Psoas muscle (tissue), 8 donors: ENCODE measurements around the gene URI1. TPM values are rescaled to one million over a fixed set of nuclear protein-coding genes. Genes with fewer than 3 reads are reported as not detected.
"Not testable (repeated sequence)": the region's sequence is repeated elsewhere in the genome, so short reads cannot be mapped to it uniquely, and the experiment has no call there.

Experiments used
- ATAC-seq, 4 donors: fragments of 200-7000 bp; cut with Tn5 transposase; one replicate each; pipeline ENCODE4 v1.9.1; 2020; ENCODE audit warnings: moderate library complexity in 3 of 4, mild to moderate bottlenecking in 2 of 4
- DNase-seq, 2 donors: peaks; one replicate each; pipeline ENCODE4 v3.0.0-alpha.2; 2020
- H3K27ac ChIP-seq: fragments of 200-600 bp; one replicate; pipeline ENCODE4 v1.8.0; 2022
- H3K27me3 ChIP-seq, 3 donors: fragments of 200-600 bp in 1 of 3; one replicate each; pipeline versions ENCODE4 v1.6.1 to v1.8.0; 2013 to 2022; ENCODE audit warnings: low read length in 2 of 3, mild to moderate bottlenecking in 2 of 3, moderate library complexity in 1 of 3; ENCODE audit not compliant: insufficient read depth in 3 of 3
- H3K36me3 ChIP-seq, 2 donors: fragments of 200-600 bp in 1 of 2; one replicate each; pipeline versions ENCODE4 v1.6.1 to v1.8.0; 2013 to 2022; ENCODE audit warnings: low read depth in 1 of 2, mild to moderate bottlenecking in 1 of 2, moderate library complexity in 1 of 2; ENCODE audit not compliant: insufficient read depth in 1 of 2
- H3K4me1 ChIP-seq: fragments of 200-600 bp; one replicate; pipeline ENCODE4 v1.8.0; 2022
- H3K4me3 ChIP-seq: fragments of 200-600 bp; one replicate; pipeline ENCODE4 v1.8.0; 2022; ENCODE audit warnings: mild to moderate bottlenecking
- H3K9me3 ChIP-seq: fragments of 200-600 bp; one replicate; pipeline ENCODE4 v1.8.0; 2022
- CTCF ChIP-seq: fragments of 200-600 bp; IDR thresholded peaks from one replicate; pipeline ENCODE4 v1.8.0; 2022; ENCODE audit warnings: antibody characterized with exemption
- WGBS, 3 donors: extraction: QIAGEN DNeasy Blood & Tissue Kit; methylation state at CpG; one replicate each; pipeline versions ENCODE4 v1.1.6 to v1.1.7; 2013; 5-methylcytosine and 5-hydroxymethylcytosine counted together
- intact Hi-C, 2 donors: fragments of 100-400 bp; cut with DNase I; formaldehyde crosslinking; loops; one replicate each; pipeline versions ENCODE4 v1.11.0 to v1.14.2; 2022
- polyA plus RNA-seq, 3 donors: library from polyadenylated mRNA; stranded (reverse); fragments of 200-250 nt; gene quantifications; one replicate each; pipeline ENCODE4 v1.2.3, GENCODE V29; 2013
- total RNA-seq, 4 donors: library from RNA; stranded (reverse); fragmentation: NEBNext Ultra II Directional in 2 of 4; extraction: Animal tissue kit (Norgen Biotek cat#: 25700) in 2 of 4; gene quantifications; one replicate each; pipeline versions ENCODE4 v1.2.1 to v1.2.4, GENCODE V29; 2021 to 2023
- donor health status: healthy with polysubstance abuse.
- donor health status: DM: no; HTN: no; CAD: no; lungs with moderate emphysema.
- donor health status: Bipolar disorder and iron deficiency.
- donor health status: healthy.
- donor health status: DM: yes; HTN: yes; CAD: no.
- donor health status: DM: no; HTN: no; CAD: no.
- donor health status: DM: no; HTN: no; CAD: no.
- donor health status: DM: yes; HTN: yes; CAD: no.

URI1 gene
- total and polyA plus RNA-seq, 7 donors, result 37.6 to 85.5 (median 54.9) TPM

- Histone ChIP-seq H3K27me3 (no peaks in the 10 kb centered on the region), H3K9me3 (no peaks in the 10 kb centered on the region), H3K4me3 (no peak overlapping the region), H3K27ac (no peak overlapping the region), H3K4me1 (no peaks in the 10 kb centered on the region), H3K36me3 (no peaks in the 10 kb centered on the region)
- intact Hi-C loops, result no loop called here
- ATAC-seq, result no peak
- 55 to 81% (median 80%) methylated on average over 2 of the region's 2 CpGs for WGBS, 3 donors
- DNase-seq, result no peak
- TF ChIP-seq CTCF, result no peak
Observed at GRCh38 chr19:29904017-29904416, 38.0 kb upstream of the URI1 start.

GRCh38 chr19:29908963-29909944, 32.8 kb upstream of the URI1 start:
- 50 to 64% (median 53%) methylated on average over 18 of the region's 18 CpGs for WGBS, 3 donors
- TF ChIP-seq CTCF, result no peak
- Histone ChIP-seq H3K27me3 (no peaks in the 10 kb centered on the region), H3K36me3 (no peaks in the 10 kb centered on the region), H3K9me3 (no peaks in the 10 kb centered on the region), H3K4me1 (no peaks in the 10 kb centered on the region), H3K4me3 (no peak overlapping the region), H3K27ac (no peak overlapping the region)
- DNase-seq (no peak), ATAC-seq (no peak)
- intact Hi-C loops, result no loop called here

GRCh38 chr19:29914933-29915332, 27.1 kb upstream of the URI1 start:
- no peaks in the 10 kb centered on the region for H3K9me3 ChIP-seq
- no peak for DNase-seq
- no peak overlapping the region for H3K27ac ChIP-seq
- WGBS, 3 donors, result 37 to 43% (median 37%) methylated on average over 3 of the region's 3 CpGs
- TF ChIP-seq CTCF, result no peak
- intact Hi-C loops, result no loop called here
- H3K4me3 ChIP-seq, result no peak overlapping the region
- no peaks in the 10 kb centered on the region for H3K27me3 ChIP-seq
- H3K4me1 ChIP-seq, result no peaks in the 10 kb centered on the region
- no peaks in the 10 kb centered on the region for H3K36me3 ChIP-seq
- no peak for ATAC-seq

DNA sequence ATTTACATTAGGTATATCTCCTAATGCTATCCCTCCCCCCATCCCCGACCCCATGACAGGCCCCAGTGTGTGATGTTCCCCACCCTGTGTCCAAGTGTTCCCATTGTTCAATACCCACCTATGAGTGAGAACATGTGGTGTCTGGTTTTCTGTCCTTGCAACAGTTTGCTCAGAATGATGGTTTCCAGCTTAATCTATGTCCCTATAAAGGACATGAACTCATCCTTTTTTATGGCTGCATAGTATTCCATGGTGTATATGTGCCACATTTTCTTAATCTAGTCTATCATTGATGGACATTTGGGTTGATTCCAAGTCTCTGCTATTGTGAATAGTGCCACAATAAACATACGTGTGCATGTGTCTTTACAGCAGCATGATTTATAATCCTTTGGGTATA, 26.2 kb upstream of the URI1 start:
- intact Hi-C loops, ATAC-seq, H3K4me1 ChIP-seq, H3K27ac ChIP-seq, H3K36me3 ChIP-seq, H3K9me3 ChIP-seq, H3K27me3 ChIP-seq, H3K4me3 ChIP-seq, DNase-seq: not testable (repeated sequence)
- WGBS, 3 donors, result 80 to 86% (median 81%) methylated on average over 2 of the region's 2 CpGs

DNA sequence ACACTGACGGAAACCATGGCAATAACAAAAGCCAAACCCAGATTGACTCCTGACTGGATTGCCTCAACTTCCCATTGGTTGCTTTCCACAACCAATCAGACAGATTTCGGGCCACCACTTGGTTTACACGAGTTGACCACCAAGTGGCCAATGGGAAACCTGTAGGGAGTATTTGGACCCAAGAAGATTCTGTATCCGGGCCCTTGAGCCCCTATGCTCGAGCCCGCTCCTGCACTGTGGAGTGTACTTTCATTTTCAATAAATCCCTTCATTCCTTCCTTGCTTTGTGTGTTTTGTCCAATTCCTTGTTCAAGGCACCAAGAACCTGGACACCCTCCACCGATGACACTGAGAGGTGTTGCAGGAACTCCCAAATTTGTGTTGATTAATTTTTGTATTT, 24.1 kb upstream of the URI1 start:
- TF ChIP-seq CTCF, result no peak
- Histone ChIP-seq H3K4me1 (no peaks in the 10 kb centered on the region), H3K36me3 (no peaks in the 10 kb centered on the region), H3K9me3 (no peaks in the 10 kb centered on the region), H3K4me3 (no peak overlapping the region), H3K27me3 (no peaks in the 10 kb centered on the region), H3K27ac (no peak overlapping the region)
- 82 to 87% (median 86%) methylated on average over 7 of the region's 7 CpGs for WGBS, 3 donors
- ATAC-seq (no peak), DNase-seq (no peak)
- intact Hi-C loops, result no loop called here
